ENCODE results near the gene RBCK1. TPM values are rescaled to one million over a fixed set of nuclear protein-coding genes. Genes with fewer than 3 reads are reported as not detected.

RBCK1 gene
- polyA plus RNA-seq, 3 donors, result 66.8 to 110 (median 70.8) TPM

GRCh38 chr20:366041-366718 lies 41.9 kb upstream of the RBCK1 start:
- Histone ChIP-seq H3K4me3 (replicated peaks in 1 of 3; ENCODE audit: low read depth in 2 of 3, low read length in 3 of 3) (no peak overlapping the region), H3K27me3 (ENCODE audit: control insufficient read depth in 2 of 2, insufficient read depth in 2 of 2, low read length in 2 of 2) (no peaks in the 10 kb centered on the region), H3K9me3 (replicated peaks in 1 of 2; ENCODE audit: control insufficient read depth in 1 of 2, insufficient read depth in 1 of 2, low read length in 2 of 2) (no peaks in the 10 kb centered on the region), H3K4me2 (replicated peaks; ENCODE audit: extremely low read depth, low read length, poor library complexity, severe bottlenecking) (no peak overlapping the region), H3K27ac (ENCODE audit: low read depth in 1 of 2, low read length in 2 of 2) (no peak overlapping the region), H3K9ac (ENCODE audit: insufficient read depth, low read length, poor library complexity, severe bottlenecking) (no peak overlapping the region), H4K20me1 (ENCODE audit: insufficient read depth, low read length) (no peaks in the 10 kb centered on the region), H3K79me2 (ENCODE audit: insufficient read depth, low read length) (no peaks in the 10 kb centered on the region), H3K4me1 (ENCODE audit: control insufficient read depth in 1 of 2, insufficient read depth in 2 of 2, low read length in 2 of 2) (peaks cover 19 to 28% of the 10 kb centered on the region in 2 donors), H3K36me3 (replicated peaks in 1 of 2; ENCODE audit: control insufficient read depth in 1 of 2, insufficient read depth in 2 of 2, low read length in 2 of 2) (no peaks in the 10 kb centered on the region), H2AFZ (ENCODE audit: insufficient read depth, low read depth, low read length, poor library complexity, severe bottlenecking) (no peak overlapping the region)
- no peak for TF ChIP-seq CTCF (IDR thresholded peaks at IDR 0.05)
- intact Hi-C loops (cut with micrococcal nuclease), result no loop called here
- H3K4me1 Mint-ChIP-seq, result peaks cover 29% of the 10 kb centered on the region
- no peaks in the 10 kb centered on the region for H3K36me3 Mint-ChIP-seq
- no peaks in the 10 kb centered on the region for H3K9me3 Mint-ChIP-seq
- H3K27me3 Mint-ChIP-seq (ENCODE audit: low read depth in 3 of 3), result peaks cover 1 to 5% (median 4%) of the 10 kb centered on the region in 3 donors
- WGBS (ENCODE audit: insufficient coverage), result 93% methylated on average over 3 of the region's 7 CpGs
- no peak overlapping the region for H3K4me3 Mint-ChIP-seq
- peak overlapping the region in 1 of 7 donors; percentile 29 for H3K27ac Mint-ChIP-seq
- DNase-seq, result no peak

GRCh38 chr20:366719-367485 lies 41.2 kb upstream of the RBCK1 start:
- no peaks in the 10 kb centered on the region for H3K9me3 Mint-ChIP-seq
- no peaks in the 10 kb centered on the region for H4K20me1 ChIP-seq (ENCODE audit: insufficient read depth, low read length)
- H2AFZ ChIP-seq (ENCODE audit: insufficient read depth, low read depth, low read length, poor library complexity, severe bottlenecking), result no peak overlapping the region
- H3K4me3 Mint-ChIP-seq, result no peak overlapping the region
- H3K4me1 Mint-ChIP-seq, result peaks cover 36% of the 10 kb centered on the region
- no peak overlapping the region for H3K4me3 ChIP-seq (replicated peaks in 1 of 3; ENCODE audit: low read depth in 2 of 3, low read length in 3 of 3)
- no peaks in the 10 kb centered on the region for H3K36me3 Mint-ChIP-seq
- TF ChIP-seq CTCF (IDR thresholded peaks at IDR 0.05), result no peak
- no peaks in the 10 kb centered on the region for H3K79me2 ChIP-seq (ENCODE audit: insufficient read depth, low read length)
- H3K9ac ChIP-seq (ENCODE audit: insufficient read depth, low read length, poor library complexity, severe bottlenecking), result no peak overlapping the region
- intact Hi-C loops (cut with micrococcal nuclease), result no loop called here
- DNase-seq, result no peak
- peaks cover 26 to 34% of the 10 kb centered on the region in 2 donors for H3K4me1 ChIP-seq (ENCODE audit: control insufficient read depth in 1 of 2, insufficient read depth in 2 of 2, low read length in 2 of 2)
- 95% methylated on average over 9 of the region's 13 CpGs for WGBS (ENCODE audit: insufficient coverage)
- no peak overlapping the region for H3K27ac ChIP-seq (ENCODE audit: low read depth in 1 of 2, low read length in 2 of 2)
- peaks cover 1 to 5% (median 4%) of the 10 kb centered on the region in 3 donors for H3K27me3 Mint-ChIP-seq (ENCODE audit: low read depth in 3 of 3)
- no peaks in the 10 kb centered on the region for H3K9me3 ChIP-seq (replicated peaks in 1 of 2; ENCODE audit: control insufficient read depth in 1 of 2, insufficient read depth in 1 of 2, low read length in 2 of 2)
- no peaks in the 10 kb centered on the region for H3K36me3 ChIP-seq (replicated peaks in 1 of 2; ENCODE audit: control insufficient read depth in 1 of 2, insufficient read depth in 2 of 2, low read length in 2 of 2)
- H3K4me2 ChIP-seq (replicated peaks; ENCODE audit: extremely low read depth, low read length, poor library complexity, severe bottlenecking), result no peak overlapping the region
- H3K27ac Mint-ChIP-seq, result no peak overlapping the region
- no peaks in the 10 kb centered on the region for H3K27me3 ChIP-seq (ENCODE audit: control insufficient read depth in 2 of 2, insufficient read depth in 2 of 2, low read length in 2 of 2)

Measured in CD14-positive monocyte (primary cell).